ENCODE data around the gene MACO1. TPM values are rescaled to one million over a fixed set of nuclear protein-coding genes. Genes with fewer than 3 reads are reported as not detected.

Gene MACO1
- total and polyA plus RNA-seq, 2 of the 8 experiments (the other 6 are each of a cell fraction or from before 2014, with no cell fraction given), result 3.5 to 15.1 TPM

- TF ChIP-seq SIN3A (conservative IDR thresholded peaks at IDR 0.05 in 1 of 2, IDR thresholded peaks at IDR 0.05 in 1 of 2; ENCODE audit: low read depth in 1 of 2, low read length in 2 of 2) (no peak), KDM1A (IDR thresholded peaks at IDR 0.05; ENCODE audit: borderline replicate concordance, low read length) (no peak), EZH2 (IDR thresholded peaks at IDR 0.05; ENCODE audit: low read depth, low read length, severe bottlenecking) (no peak), USF2 (IDR thresholded peaks at IDR 0.05; ENCODE audit: low read length) (no peak), POLR2AphosphoS5 (IDR thresholded peaks at IDR 0.05; ENCODE audit: low read depth, low read length) (no peak), FOSL1 (IDR thresholded peaks at IDR 0.05; ENCODE audit: insufficient read depth, low read depth, low read length) (no peak)
Observed at GRCh38 chr1:25548601-25549000, 117.9 kb downstream of the MACO1 start (continued).
